ENCODE data around the gene TRPM1. TPM values are rescaled to one million over a fixed set of nuclear protein-coding genes. Genes with fewer than 3 reads are reported as not detected.

Gene TRPM1
- total RNA-seq, 2 experiments from 2014 or later: not detected

- no peak for DNase-seq
- ChIA-PET CTCF (no interaction called here), POLR2A (no interaction called here)
Measured at GRCh38 chr15:31046759-31047359, 54.7 kb downstream of the TRPM1 start.

GRCh38 chr15:31045606-31046005 lies 55.9 kb downstream of the TRPM1 start:
- H3K27ac Mint-ChIP-seq: no peak overlapping the region
- DNase-seq: no peak
- H3K27me3 Mint-ChIP-seq: peaks cover 31% of the 10 kb centered on the region
- ChIA-PET CTCF (no interaction called here), POLR2A (no interaction called here)
- peaks cover 5% of the 10 kb centered on the region for H3K4me1 Mint-ChIP-seq
- H3K36me3 Mint-ChIP-seq (ENCODE audit: low read depth): no peaks in the 10 kb centered on the region
- H3K9me3 Mint-ChIP-seq: no peaks in the 10 kb centered on the region
- no peak overlapping the region for H3K4me3 Mint-ChIP-seq

More at GRCh38 chr15:31046759-31047359, 54.7 kb downstream of the TRPM1 start:
- Mint-ChIP-seq H3K4me1 (peaks cover 5% of the 10 kb centered on the region), H3K9me3 (no peaks in the 10 kb centered on the region), H3K27me3 (peaks cover 23% of the 10 kb centered on the region), H3K36me3 (ENCODE audit: low read depth) (no peaks in the 10 kb centered on the region), H3K4me3 (no peak overlapping the region), H3K27ac (no peak overlapping the region)

GRCh38 chr15:31042751-31043150 lies 58.8 kb downstream of the TRPM1 start:
- no peak for DNase-seq
- peaks cover 31% of the 10 kb centered on the region for H3K27me3 Mint-ChIP-seq
- H3K9me3 Mint-ChIP-seq: no peaks in the 10 kb centered on the region
- CTCF ChIA-PET: no interaction called here
- no peaks in the 10 kb centered on the region for H3K4me1 Mint-ChIP-seq
- no peak overlapping the region for H3K27ac Mint-ChIP-seq
- no peaks in the 10 kb centered on the region for H3K36me3 Mint-ChIP-seq (ENCODE audit: low read depth)
- no peak overlapping the region for H3K4me3 Mint-ChIP-seq
- POLR2A ChIA-PET: no interaction called here

GRCh38 chr15:31041610-31042009 lies 59.9 kb downstream of the TRPM1 start:
- H3K4me3 Mint-ChIP-seq: no peak overlapping the region

GRCh38 chr15:31040611-31041010 lies 60.9 kb downstream of the TRPM1 start:
- POLR2A ChIA-PET: interaction anchor here (0.9 kb wide), 1 partner anchor 50 kb away, joined by 3 read pairs; no protein-coding TSS in a partner anchor
- Mint-ChIP-seq H3K27ac (no peak overlapping the region), H3K36me3 (ENCODE audit: low read depth) (no peaks in the 10 kb centered on the region), H3K9me3 (no peaks in the 10 kb centered on the region), H3K4me1 (no peaks in the 10 kb centered on the region), H3K4me3 (no peak overlapping the region), H3K27me3 (peaks cover 25% of the 10 kb centered on the region)
- DNase-seq: no peak
- CTCF ChIA-PET: no interaction called here

More at GRCh38 chr15:31041610-31042009, 59.9 kb downstream of the TRPM1 start:
- ChIA-PET POLR2A (no interaction called here), CTCF (no interaction called here)
- no peak for DNase-seq
- Mint-ChIP-seq H3K9me3 (no peaks in the 10 kb centered on the region), H3K27ac (no peak overlapping the region), H3K4me1 (no peaks in the 10 kb centered on the region), H3K36me3 (ENCODE audit: low read depth) (no peaks in the 10 kb centered on the region), H3K27me3 (peaks cover 29% of the 10 kb centered on the region)

- no peaks in the 10 kb centered on the region for H3K36me3 Mint-ChIP-seq (ENCODE audit: low read depth)
- no peak overlapping the region for H3K4me3 Mint-ChIP-seq
Measured at GRCh38 chr15:31039961-31040360, 61.6 kb downstream of the TRPM1 start.

GRCh38 chr15:31037731-31038477 lies 63.6 kb downstream of the TRPM1 start:
- H3K9me3 Mint-ChIP-seq: no peaks in the 10 kb centered on the region
- no peak for DNase-seq
- H3K27ac Mint-ChIP-seq: no peak overlapping the region
- peaks cover 16% of the 10 kb centered on the region for H3K27me3 Mint-ChIP-seq
- ChIA-PET POLR2A (no interaction called here), CTCF (no interaction called here)
- H3K4me3 Mint-ChIP-seq: no peak overlapping the region
- no peaks in the 10 kb centered on the region for H3K36me3 Mint-ChIP-seq (ENCODE audit: low read depth)
- no peaks in the 10 kb centered on the region for H3K4me1 Mint-ChIP-seq

More at GRCh38 chr15:31039961-31040360, 61.6 kb downstream of the TRPM1 start:
- ChIA-PET POLR2A (no interaction called here), CTCF (no interaction called here)
- Mint-ChIP-seq H3K27me3 (peaks cover 23% of the 10 kb centered on the region), H3K4me1 (no peaks in the 10 kb centered on the region), H3K27ac (no peak overlapping the region), H3K9me3 (no peaks in the 10 kb centered on the region)
- no peak for DNase-seq

- H3K4me3 Mint-ChIP-seq: no peak overlapping the region
- H3K27ac Mint-ChIP-seq: no peak overlapping the region
- no peaks in the 10 kb centered on the region for H3K9me3 Mint-ChIP-seq
- CTCF ChIA-PET: interaction anchor here (0.5 kb wide), 1 partner anchor 122 kb away, joined by 6 read pairs; no protein-coding TSS in a partner anchor
- H3K4me1 Mint-ChIP-seq: peaks cover 3% of the 10 kb centered on the region
- no peaks in the 10 kb centered on the region for H3K36me3 Mint-ChIP-seq (ENCODE audit: low read depth)
- POLR2A ChIA-PET: no interaction called here
- H3K27me3 Mint-ChIP-seq: peaks cover 7% of the 10 kb centered on the region
- no peak for DNase-seq
Measured at GRCh38 chr15:31036783-31037182, 64.7 kb downstream of the TRPM1 start.

GRCh38 chr15:31035610-31036009 lies 65.9 kb downstream of the TRPM1 start:
- Mint-ChIP-seq H3K4me3 (no peak overlapping the region), H3K27ac (no peak overlapping the region), H3K9me3 (no peaks in the 10 kb centered on the region), H3K4me1 (peaks cover 10% of the 10 kb centered on the region), H3K36me3 (ENCODE audit: low read depth) (no peaks in the 10 kb centered on the region), H3K27me3 (no peaks in the 10 kb centered on the region)
- CTCF ChIA-PET: no interaction called here
- POLR2A ChIA-PET: interaction anchor here (0.6 kb wide), 1 partner anchor 8 kb away, joined by 3 read pairs; no protein-coding TSS in a partner anchor
- DNase-seq: no peak

GRCh38 chr15:31034152-31034551 lies 67.4 kb downstream of the TRPM1 start:
- H3K27ac Mint-ChIP-seq: no peak overlapping the region
- H3K4me3 Mint-ChIP-seq: no peak overlapping the region
- peaks cover 10% of the 10 kb centered on the region for H3K4me1 Mint-ChIP-seq
- CTCF ChIA-PET: no interaction called here
- H3K9me3 Mint-ChIP-seq: no peaks in the 10 kb centered on the region
- H3K36me3 Mint-ChIP-seq (ENCODE audit: low read depth): no peaks in the 10 kb centered on the region
- H3K27me3 Mint-ChIP-seq: peaks cover 8% of the 10 kb centered on the region
- POLR2A ChIA-PET: no interaction called here
- DNase-seq: no peak

GRCh38 chr15:31032961-31033371 lies 68.6 kb downstream of the TRPM1 start:
- Mint-ChIP-seq H3K27me3 (peaks cover 16% of the 10 kb centered on the region), H3K36me3 (ENCODE audit: low read depth) (no peaks in the 10 kb centered on the region), H3K9me3 (no peaks in the 10 kb centered on the region), H3K4me3 (no peak overlapping the region), H3K4me1 (peaks cover 10% of the 10 kb centered on the region), H3K27ac (no peak overlapping the region)
- DNase-seq: no peak
- ChIA-PET POLR2A (no interaction called here), CTCF (no interaction called here)

- H3K27ac Mint-ChIP-seq: no peak overlapping the region
Measured at GRCh38 chr15:31031471-31032067, 70.0 kb downstream of the TRPM1 start.

GRCh38 chr15:31027910-31028578 lies 73.5 kb downstream of the TRPM1 start:
- no peaks in the 10 kb centered on the region for H3K9me3 Mint-ChIP-seq
- POLR2A ChIA-PET: no interaction called here
- H3K36me3 Mint-ChIP-seq (ENCODE audit: low read depth): no peaks in the 10 kb centered on the region
- peaks cover 10% of the 10 kb centered on the region for H3K4me1 Mint-ChIP-seq
- DNase-seq: no peak
- CTCF ChIA-PET: interaction anchor here (0.6 kb wide), 1 partner anchor 11 kb away, joined by 5 read pairs; no protein-coding TSS in a partner anchor
- peaks cover 34% of the 10 kb centered on the region for H3K27me3 Mint-ChIP-seq
- H3K27ac Mint-ChIP-seq: no peak overlapping the region
- H3K4me3 Mint-ChIP-seq: no peak overlapping the region

More at GRCh38 chr15:31031471-31032067, 70.0 kb downstream of the TRPM1 start:
- no peak overlapping the region for H3K4me3 Mint-ChIP-seq
- H3K9me3 Mint-ChIP-seq: no peaks in the 10 kb centered on the region
- POLR2A ChIA-PET: interaction anchor here (1.2 kb wide), 1 partner anchor 40 kb away, joined by 3 read pairs; the partner anchor contains the start of gene MTMR10
- H3K4me1 Mint-ChIP-seq: peaks cover 10% of the 10 kb centered on the region
- no peaks in the 10 kb centered on the region for H3K36me3 Mint-ChIP-seq (ENCODE audit: low read depth)
- CTCF ChIA-PET: no interaction called here
- peaks cover 23% of the 10 kb centered on the region for H3K27me3 Mint-ChIP-seq
- no peak for DNase-seq
